Esophagus mucosa (tissue), 1 donor: ENCODE results near the gene NXF1. TPM values are rescaled to one million over a fixed set of nuclear protein-coding genes. Genes with fewer than 3 reads are reported as not detected.

Source experiments
- total RNA-seq: library from RNA; stranded (reverse); gene quantifications from one replicate; pipeline ENCODE4 v1.2.4, GENCODE V29; 2023
- donor health status: DM: yes; HTN: yes; CAD: no.

The NXF1 gene
- total RNA-seq, 1 donor from 2014 or later = 39.1 TPM

Other genes with a start within 250 kb of the NXF1 start
- 1,515 TPM for gene EEF1G, start 231.5 kb downstream of the NXF1 start, total RNA-seq
- gene TUT1, start 213.9 kb downstream of the NXF1 start, total RNA-seq = 9.3 TPM
- 88.4 TPM for gene MTA2, start 203.6 kb downstream of the NXF1 start, total RNA-seq
- gene EML3, start 192.7 kb downstream of the NXF1 start, total RNA-seq = 64.9 TPM
- 4.9 TPM for gene ROM1, start 192.2 kb downstream of the NXF1 start, total RNA-seq
- 11.3 TPM for gene B3GAT3, start 183.5 kb downstream of the NXF1 start, total RNA-seq
- gene GANAB, start 158.8 kb downstream of the NXF1 start, total RNA-seq = 175 TPM
- 14.1 TPM for gene INTS5, start 152.1 kb downstream of the NXF1 start, total RNA-seq
- 48.7 TPM for gene C11orf98, start 140.2 kb downstream of the NXF1 start, total RNA-seq
- gene CSKMT, start 140.1 kb downstream of the NXF1 start, total RNA-seq = 20.2 TPM
- gene UQCC3, start 133.8 kb downstream of the NXF1 start, total RNA-seq = 8.8 TPM
- 4.7 TPM for gene LBHD1, start 133.2 kb downstream of the NXF1 start, total RNA-seq
- 65.6 TPM for gene UBXN1, start 126.4 kb downstream of the NXF1 start, total RNA-seq
- 1.1 TPM for gene LRRN4CL, start 115.9 kb downstream of the NXF1 start, total RNA-seq
- gene BSCL2, start 98.0 kb downstream of the NXF1 start, total RNA-seq = 42.4 TPM
- gene GNG3, start 97.8 kb downstream of the NXF1 start, total RNA-seq = not detected
- 29.5 TPM for gene HNRNPUL2, start 78.0 kb downstream of the NXF1 start, total RNA-seq
- 13.5 TPM for gene TTC9C, start 77.0 kb downstream of the NXF1 start, total RNA-seq
- 8.0 TPM for gene ZBTB3, start 51.3 kb downstream of the NXF1 start, total RNA-seq
- 75.5 TPM for gene POLR2G, start 43.9 kb downstream of the NXF1 start, total RNA-seq
- 10.3 TPM for gene TAF6L, start 34.0 kb downstream of the NXF1 start, total RNA-seq
- 30.2 TPM for gene TMEM179B, start 18.0 kb downstream of the NXF1 start, total RNA-seq
- 10.0 TPM for gene TMEM223, start 13.4 kb downstream of the NXF1 start, total RNA-seq
- gene STX5, start 26.6 kb upstream of the NXF1 start, total RNA-seq = 25.1 TPM
- not detected for gene TEX54, start 27.4 kb upstream of the NXF1 start, total RNA-seq
- gene WDR74, start 34.1 kb upstream of the NXF1 start, total RNA-seq = 41.0 TPM
- 233 TPM for gene SLC3A2, start 75.5 kb upstream of the NXF1 start, total RNA-seq
- not detected for gene CHRM1, start 115.9 kb upstream of the NXF1 start, total RNA-seq
- gene SLC22A6, start 179.5 kb upstream of the NXF1 start, total RNA-seq = not detected
- gene SLC22A8, start 210.4 kb upstream of the NXF1 start, total RNA-seq = not detected